SJSA1 (cell line): Measurements from ENCODE around the gene MYO19. TPM values are rescaled to one million over a fixed set of nuclear protein-coding genes. Genes with fewer than 3 reads are reported as not detected.

Experiments
- DNase-seq, 2 experiments: peaks; one replicate each; pipeline ENCODE4 v3.0.0-alpha.2; 2015 to 2020; ENCODE audit warnings: low spot score in 2 of 2, low read depth in 1 of 2
- H3K27ac ChIP-seq: fragments of 250-450 bp; sonication (Bioruptor Pico); 2 replicates; pipeline ENCODE4 v1.5.1; 2020; ENCODE audit warnings: mild to moderate bottlenecking, moderate library complexity
- H3K27me3 ChIP-seq: fragments of 250-450 bp; sonication (Bioruptor Pico); replicated peaks from 2 replicates; pipeline ENCODE4 v1.5.1; 2020; ENCODE audit warnings: mild to moderate bottlenecking, moderate library complexity
- H3K36me3 ChIP-seq: fragments of 250-450 bp; sonication (Bioruptor Pico); 2 replicates; pipeline ENCODE4 v1.5.1; 2020; ENCODE audit warnings: mild to moderate bottlenecking
- H3K4me1 ChIP-seq: fragments of 250-450 bp; sonication (Bioruptor Pico); replicated peaks from 2 replicates; pipeline ENCODE4 v1.6.1; 2021; ENCODE audit warnings: mild to moderate bottlenecking
- H3K4me3 ChIP-seq: fragments of 250-450 bp; sonication (Bioruptor Pico); 2 replicates; pipeline ENCODE4 v1.5.1; 2020; ENCODE audit warnings: mild to moderate bottlenecking
- H3K9me3 ChIP-seq: fragments of 250-450 bp; sonication (Bioruptor Pico); replicated peaks from 2 replicates; pipeline ENCODE4 v1.5.1; 2020; ENCODE audit warnings: mild to moderate bottlenecking
- total RNA-seq: library from RNA; depleted of rRNA; stranded (reverse); fragments of >200 nt; shearing (Covaris generic); gene quantifications from 2 replicates; pipeline ENCODE4 v1.2.3, GENCODE V29; 2014; rRNA removed

The MYO19 gene, protein sequence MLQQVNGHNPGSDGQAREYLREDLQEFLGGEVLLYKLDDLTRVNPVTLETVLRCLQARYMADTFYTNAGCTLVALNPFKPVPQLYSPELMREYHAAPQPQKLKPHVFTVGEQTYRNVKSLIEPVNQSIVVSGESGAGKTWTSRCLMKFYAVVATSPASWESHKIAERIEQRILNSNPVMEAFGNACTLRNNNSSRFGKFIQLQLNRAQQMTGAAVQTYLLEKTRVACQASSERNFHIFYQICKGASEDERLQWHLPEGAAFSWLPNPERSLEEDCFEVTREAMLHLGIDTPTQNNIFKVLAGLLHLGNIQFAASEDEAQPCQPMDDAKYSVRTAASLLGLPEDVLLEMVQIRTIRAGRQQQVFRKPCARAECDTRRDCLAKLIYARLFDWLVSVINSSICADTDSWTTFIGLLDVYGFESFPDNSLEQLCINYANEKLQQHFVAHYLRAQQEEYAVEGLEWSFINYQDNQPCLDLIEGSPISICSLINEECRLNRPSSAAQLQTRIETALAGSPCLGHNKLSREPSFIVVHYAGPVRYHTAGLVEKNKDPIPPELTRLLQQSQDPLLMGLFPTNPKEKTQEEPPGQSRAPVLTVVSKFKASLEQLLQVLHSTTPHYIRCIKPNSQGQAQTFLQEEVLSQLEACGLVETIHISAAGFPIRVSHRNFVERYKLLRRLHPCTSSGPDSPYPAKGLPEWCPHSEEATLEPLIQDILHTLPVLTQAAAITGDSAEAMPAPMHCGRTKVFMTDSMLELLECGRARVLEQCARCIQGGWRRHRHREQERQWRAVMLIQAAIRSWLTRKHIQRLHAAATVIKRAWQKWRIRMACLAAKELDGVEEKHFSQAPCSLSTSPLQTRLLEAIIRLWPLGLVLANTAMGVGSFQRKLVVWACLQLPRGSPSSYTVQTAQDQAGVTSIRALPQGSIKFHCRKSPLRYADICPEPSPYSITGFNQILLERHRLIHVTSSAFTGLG
- total RNA-seq, result 56.0 and 57.9 TPM in 2 replicates

GRCh38 chr17:36534840-36535668 lies at the start of gene MYO19, which contains the start of gene PIGW:
Gene MYO19 (minus strand): TSS chr17:36534868. CDS start chr17:36532538, 2,330 bp downstream.
Gene PIGW (plus strand): TSS chr17:36534987. CDS start chr17:36537102, 2,115 bp downstream.
- peaks cover 14% of the 10 kb centered on the region for H3K4me1 ChIP-seq
- no peaks in the 10 kb centered on the region for H3K27me3 ChIP-seq
- H3K4me3 ChIP-seq, result peak within 1 kb of the TSS; percentile 68
- H3K9me3 ChIP-seq, result no peaks in the 10 kb centered on the region; the same call in 1 of the 2 replicates
- peak; percentile 88 to 95 for DNase-seq
- H3K36me3 ChIP-seq, result peaks cover 74% of the 10 kb centered on the region
- peak within 1 kb of the TSS; percentile 91 for H3K27ac ChIP-seq

- H3K27me3 ChIP-seq, result no peaks in the 10 kb centered on the region
- no peak overlapping the region for H3K4me3 ChIP-seq
- no peaks in the 10 kb centered on the region for H3K9me3 ChIP-seq
- H3K27ac ChIP-seq, result no peak overlapping the region
- no peaks in the 10 kb centered on the region for H3K4me1 ChIP-seq
- H3K36me3 ChIP-seq, result peaks cover 96% of the 10 kb centered on the region
- no peak for DNase-seq
Observed at GRCh38 chr17:36583787-36584186, 49.1 kb upstream of the MYO19 start.

DNA sequence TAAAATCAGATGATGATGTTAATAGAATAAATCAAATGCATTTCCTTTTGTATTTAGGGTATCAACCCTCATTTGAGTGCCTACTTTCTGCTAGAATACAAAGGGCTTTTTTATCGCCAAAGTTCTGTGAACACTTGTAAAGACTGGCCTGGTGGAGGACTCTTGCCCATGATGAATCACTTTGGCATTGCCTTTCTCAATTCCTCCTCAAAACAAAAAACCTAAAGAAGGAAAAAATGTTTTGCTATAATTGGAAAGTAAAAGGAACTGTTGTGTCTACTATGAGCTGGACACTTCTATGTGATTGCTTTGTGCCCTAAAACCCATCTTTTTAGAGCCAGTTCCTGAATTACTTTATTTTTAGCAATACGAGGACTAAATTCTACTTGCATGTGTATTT lies 44.0 kb upstream of the MYO19 start:
- Histone ChIP-seq H3K4me3 (no peak overlapping the region), H3K27ac (no peak overlapping the region), H3K4me1 (no peaks in the 10 kb centered on the region), H3K27me3 (no peaks in the 10 kb centered on the region), H3K9me3 (no peaks in the 10 kb centered on the region), H3K36me3 (peaks cover 85% of the 10 kb centered on the region)
- no peak for DNase-seq

DNA sequence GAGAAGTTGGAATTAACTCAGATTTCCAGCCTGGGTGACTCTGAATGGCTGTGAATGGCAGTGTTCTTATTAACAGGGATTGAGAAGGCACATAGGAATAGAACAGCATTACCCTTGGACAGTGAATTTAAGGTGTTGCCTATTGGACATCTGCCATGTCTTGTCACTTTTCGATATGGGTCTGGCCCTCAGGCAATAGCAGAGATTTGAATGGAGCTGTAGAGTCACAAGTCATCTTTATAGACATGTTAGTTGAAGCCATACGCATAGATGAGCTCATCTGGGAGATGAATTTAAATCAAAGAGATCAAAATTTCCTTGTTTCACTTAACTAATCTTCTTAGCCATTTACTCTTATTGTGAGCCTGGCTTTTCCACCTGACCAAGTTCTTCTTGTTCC lies 42.1 kb upstream of the MYO19 start:
- DNase-seq, result no peak
- no peaks in the 10 kb centered on the region for H3K27me3 ChIP-seq
- H3K4me1 ChIP-seq, result no peaks in the 10 kb centered on the region
- no peak overlapping the region for H3K27ac ChIP-seq
- H3K4me3 ChIP-seq, result no peak overlapping the region
- H3K9me3 ChIP-seq, result no peaks in the 10 kb centered on the region
- peaks cover 85% of the 10 kb centered on the region for H3K36me3 ChIP-seq

GRCh38 chr17:36575028-36575427 lies 40.4 kb upstream of the MYO19 start:
- H3K36me3 ChIP-seq, result peaks cover 81% of the 10 kb centered on the region
- H3K9me3 ChIP-seq, result no peaks in the 10 kb centered on the region
- no peaks in the 10 kb centered on the region for H3K4me1 ChIP-seq

DNA sequence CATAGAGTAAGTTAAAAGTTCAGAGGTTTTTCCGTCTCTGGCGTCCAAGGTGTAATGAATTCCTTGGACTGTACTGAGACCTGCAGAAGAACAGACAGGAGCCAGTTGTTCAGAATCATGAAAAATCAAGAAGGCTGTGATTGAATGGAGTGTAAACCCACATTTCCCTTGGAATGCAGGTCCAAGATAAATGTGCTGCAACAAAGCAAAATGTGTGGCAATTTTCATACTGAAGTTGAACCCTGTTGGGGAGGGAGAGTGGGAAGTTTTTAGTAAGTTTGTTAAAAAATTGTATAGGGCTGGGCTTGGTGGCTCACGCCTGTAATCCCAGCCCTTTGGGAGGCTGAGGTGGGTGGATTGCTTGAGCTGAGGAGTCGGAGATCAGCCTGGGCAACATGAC lies 31.4 kb upstream of the MYO19 start:
- H3K4me1 ChIP-seq, result no peaks in the 10 kb centered on the region
- H3K9me3 ChIP-seq, result no peaks in the 10 kb centered on the region
- peaks cover 76% of the 10 kb centered on the region for H3K36me3 ChIP-seq
- no peak for DNase-seq
- no peaks in the 10 kb centered on the region for H3K27me3 ChIP-seq
- no peak overlapping the region for H3K4me3 ChIP-seq
- no peak overlapping the region for H3K27ac ChIP-seq

More at GRCh38 chr17:36575028-36575427, 40.4 kb upstream of the MYO19 start:
- H3K27me3 ChIP-seq, result no peaks in the 10 kb centered on the region
- no peak for DNase-seq
- no peak overlapping the region for H3K4me3 ChIP-seq
- no peak overlapping the region for H3K27ac ChIP-seq

DNA sequence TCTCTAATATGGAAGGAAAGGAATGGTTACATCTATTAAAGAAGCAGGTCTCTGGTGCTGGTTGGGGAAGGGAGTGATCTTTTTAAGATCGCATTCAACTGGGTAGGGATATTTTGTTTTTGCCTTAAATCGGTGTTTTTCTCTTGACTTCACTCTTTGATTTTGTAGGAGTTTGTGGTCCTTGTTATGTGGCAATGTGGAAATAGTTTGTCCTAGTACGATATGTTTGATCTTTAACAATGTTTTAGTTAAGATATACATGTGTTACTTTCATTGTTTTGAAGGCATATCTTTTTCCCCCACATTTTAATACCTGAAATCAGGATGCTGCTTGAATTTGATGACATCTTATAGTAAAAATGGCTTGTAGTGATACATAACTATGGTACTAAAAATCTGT lies 18.8 kb upstream of the MYO19 start:
- H3K27me3 ChIP-seq, result no peaks in the 10 kb centered on the region
- no peaks in the 10 kb centered on the region for H3K9me3 ChIP-seq
- H3K27ac ChIP-seq, result no peak overlapping the region
- DNase-seq, result no peak
- no peaks in the 10 kb centered on the region for H3K4me1 ChIP-seq
- no peak overlapping the region for H3K4me3 ChIP-seq
- H3K36me3 ChIP-seq, result peaks cover 60% of the 10 kb centered on the region

- Histone ChIP-seq H3K27me3 (no peaks in the 10 kb centered on the region), H3K36me3 (peaks cover 61% of the 10 kb centered on the region), H3K4me3 (no peak overlapping the region), H3K9me3 (no peaks in the 10 kb centered on the region), H3K27ac (no peak overlapping the region), H3K4me1 (peaks cover 8% of the 10 kb centered on the region; the same call in 1 of the 2 replicates)
- no peak for DNase-seq
Observed at GRCh38 chr17:36550491-36551417, 16.1 kb upstream of the MYO19 start.

DNA sequence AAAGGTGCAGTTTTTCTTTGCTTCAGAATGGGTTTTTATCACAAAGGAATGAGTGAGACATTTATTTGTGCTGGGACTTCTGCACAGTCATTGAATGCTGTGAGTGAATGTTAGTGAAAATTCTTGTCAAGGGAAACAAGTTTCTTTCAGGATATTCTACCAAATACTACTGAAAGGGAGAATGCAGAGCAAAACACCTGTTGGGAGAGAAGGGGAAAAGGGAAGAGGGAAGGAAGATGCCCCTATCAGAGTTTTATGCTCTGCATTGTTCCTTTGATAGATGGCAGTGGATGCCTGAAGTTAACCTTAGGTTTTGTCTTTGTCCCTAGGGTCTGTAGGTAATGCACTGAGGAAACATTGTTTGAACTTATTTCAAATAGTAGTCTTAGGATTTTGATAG lies 13.1 kb upstream of the MYO19 start:
- H3K27ac ChIP-seq, result no peak overlapping the region
- no peak for DNase-seq
- H3K4me3 ChIP-seq, result no peak overlapping the region
- no peaks in the 10 kb centered on the region for H3K27me3 ChIP-seq
- peaks cover 14% of the 10 kb centered on the region; the same call in 1 of the 2 replicates for H3K4me1 ChIP-seq
- peaks cover 48% of the 10 kb centered on the region for H3K36me3 ChIP-seq
- H3K9me3 ChIP-seq, result no peaks in the 10 kb centered on the region

- Histone ChIP-seq H3K4me3 (peak overlapping the region; percentile 69), H3K27ac (peak overlapping the region; percentile 57; the same call in 1 of the 2 replicates), H3K36me3 (peaks cover 42% of the 10 kb centered on the region), H3K27me3 (no peaks in the 10 kb centered on the region), H3K9me3 (no peaks in the 10 kb centered on the region), H3K4me1 (peaks cover 14% of the 10 kb centered on the region; the same call in 1 of the 2 replicates)
- peak in 1 of 2 experiments; percentile 5 for DNase-seq
Observed at GRCh38 chr17:36546418-36547093, 11.9 kb upstream of the MYO19 start.

DNA sequence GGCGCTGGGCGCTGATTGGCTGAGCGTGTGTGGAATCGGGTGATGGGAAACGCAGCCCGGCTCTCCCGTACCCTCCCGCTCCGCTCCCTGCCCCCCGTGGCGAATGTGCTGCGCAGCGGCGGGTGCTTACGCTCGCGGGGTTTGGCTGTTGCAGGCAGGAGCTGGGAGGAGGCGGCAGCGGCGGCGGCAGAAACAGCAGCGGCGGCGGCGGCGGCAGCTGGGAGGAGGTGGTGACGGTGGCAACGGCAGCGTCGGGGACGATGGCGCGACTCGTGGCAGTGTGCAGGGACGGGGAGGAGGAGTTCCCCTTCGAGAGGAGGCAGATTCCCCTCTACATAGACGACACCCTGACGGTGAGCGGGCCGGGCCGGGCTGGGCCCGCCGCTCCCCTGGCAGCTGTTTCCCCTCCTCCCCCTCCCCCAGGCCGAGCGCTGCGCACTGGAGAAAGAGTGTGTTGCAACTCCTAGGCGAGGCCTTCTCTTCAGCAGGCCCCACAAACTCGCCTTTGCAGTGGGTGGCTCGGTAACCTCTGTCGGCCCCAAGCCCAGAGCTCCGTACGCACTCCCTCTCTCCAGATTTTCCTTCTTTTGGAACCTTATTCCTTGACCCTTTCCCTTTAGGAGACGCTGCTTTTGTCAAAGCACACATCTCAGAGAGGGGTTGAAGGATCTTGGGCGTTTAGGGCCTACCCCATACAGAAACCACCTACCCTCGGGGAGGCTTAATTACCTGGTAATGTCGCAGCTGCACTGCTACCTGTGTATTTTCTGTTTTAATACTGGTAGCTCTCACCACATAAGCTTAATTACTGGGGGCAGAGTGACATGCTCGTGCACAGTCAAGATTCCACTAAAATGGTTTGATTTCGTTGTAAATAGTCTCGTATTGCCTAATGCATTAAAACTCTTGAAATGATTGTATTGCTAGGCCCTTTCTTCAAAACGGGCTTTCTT lies 11.1 kb upstream of the MYO19 start:
- peaks cover 14% of the 10 kb centered on the region; the same call in 1 of the 2 replicates for H3K4me1 ChIP-seq
- no peaks in the 10 kb centered on the region for H3K9me3 ChIP-seq
- peaks cover 40% of the 10 kb centered on the region for H3K36me3 ChIP-seq
- peak; percentile 96 to 97 for DNase-seq
- H3K27ac ChIP-seq, result peak overlapping the region; percentile 57
- no peaks in the 10 kb centered on the region for H3K27me3 ChIP-seq
- peak overlapping the region; percentile 69 for H3K4me3 ChIP-seq
